AG08396 (cell line): ENCODE data around the gene ULK2.
"Not testable (repeated sequence)": the region's sequence is repeated elsewhere in the genome, so short reads cannot be mapped to it uniquely, and the experiment has no call there.

Experiments
- DNase-seq: peaks from one replicate; pipeline ENCODE4 v3.0.0; 2012; ENCODE audit warnings: low spot score, mixed read lengths

ULK2 gene

DNA sequence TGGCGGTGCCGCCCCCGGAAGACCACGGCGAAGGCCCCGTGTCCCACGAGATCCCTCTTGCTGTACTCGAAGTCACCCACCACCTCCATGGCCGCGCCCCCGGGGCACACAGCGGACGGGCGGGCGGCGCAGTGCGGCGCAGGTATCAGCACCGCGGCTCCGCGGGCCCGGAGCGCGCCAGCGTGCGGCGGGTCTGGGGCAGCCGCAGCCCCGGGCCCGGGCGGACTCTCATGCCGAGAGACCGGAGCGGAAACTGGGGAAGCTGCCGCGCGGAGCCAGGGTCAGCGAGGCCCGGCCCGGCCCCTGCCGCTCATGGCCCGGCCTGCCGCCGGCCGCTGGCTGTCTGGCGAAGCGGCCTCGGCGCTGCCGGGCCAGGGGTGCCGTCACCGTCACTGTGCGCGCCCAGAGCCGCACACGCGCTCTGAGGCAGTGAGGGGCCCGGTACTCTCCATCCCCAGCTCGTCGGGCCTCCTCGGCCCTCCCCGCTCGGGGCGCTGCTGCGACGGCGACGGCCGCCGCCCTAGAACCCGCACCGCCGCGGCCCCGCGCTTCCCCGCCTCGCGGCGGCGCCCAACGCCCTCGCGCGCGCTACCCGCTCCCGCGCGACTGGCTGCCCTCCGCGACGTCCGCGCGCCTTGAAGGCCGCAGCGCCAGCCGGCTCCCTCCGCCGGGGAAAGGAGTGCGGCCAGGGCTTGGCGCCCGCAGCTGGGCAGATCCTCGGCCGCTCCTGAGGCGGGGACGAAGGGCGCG lies at the start of gene ULK2:
TSS of gene ULK2 (minus strand) at position 608 of the 750 bp plus-strand sequence. CDS start at position 89, 519 bp downstream.
- peak; percentile 90 for DNase-seq

DNA sequence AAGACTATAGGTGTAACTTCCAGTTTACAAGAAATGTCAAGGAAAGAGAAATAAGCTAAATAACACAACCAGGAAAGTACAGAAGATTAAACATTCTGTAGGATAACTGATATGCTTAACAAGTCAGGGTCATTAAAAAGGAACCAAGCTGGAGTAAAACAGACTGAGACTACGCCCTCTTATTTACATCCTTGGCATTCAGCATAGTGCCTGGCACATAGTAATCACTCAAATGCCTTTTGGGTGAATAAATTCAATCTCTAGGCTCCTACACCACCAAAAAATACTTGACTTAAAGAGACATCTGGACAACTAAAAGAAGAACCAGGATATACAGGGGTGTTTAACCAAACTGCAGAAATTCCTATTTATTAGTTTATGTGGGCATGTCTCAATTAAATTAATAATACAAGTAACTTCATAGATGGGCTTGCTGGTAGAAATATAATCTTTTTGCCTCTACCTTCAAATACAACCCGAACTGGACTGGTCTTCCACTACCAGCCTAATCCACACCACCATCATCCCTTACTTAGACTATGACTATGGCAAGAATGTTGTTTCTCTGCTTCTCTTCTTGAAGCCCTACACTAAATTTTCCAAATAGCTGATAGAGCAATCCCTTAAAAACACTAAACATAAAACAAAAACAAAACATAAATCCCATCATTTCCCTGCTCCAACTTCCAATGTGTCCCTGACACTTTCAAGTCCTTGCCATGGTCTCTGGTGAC lies 47.7 kb upstream of the ULK2 start:
- no peak for DNase-seq

DNA sequence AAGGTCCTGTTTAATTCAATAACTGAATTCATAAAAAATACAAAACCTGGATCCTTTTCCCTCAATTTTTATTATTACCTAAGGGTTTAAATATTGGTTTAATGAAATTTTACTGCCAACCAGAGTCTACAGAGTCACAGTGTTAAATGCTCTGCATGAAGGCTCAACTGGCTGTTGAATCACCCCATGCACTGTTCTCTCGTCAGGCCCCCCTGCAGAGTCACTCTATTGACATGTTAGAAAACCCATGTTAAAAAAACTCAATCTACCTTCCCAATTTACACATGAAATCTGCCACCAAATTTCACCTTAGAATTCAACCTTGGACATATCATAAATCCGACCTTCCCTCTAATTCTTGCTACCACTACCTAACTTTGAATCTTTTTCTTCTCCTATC lies 43.3 kb upstream of the ULK2 start:
- no peak for DNase-seq

DNA sequence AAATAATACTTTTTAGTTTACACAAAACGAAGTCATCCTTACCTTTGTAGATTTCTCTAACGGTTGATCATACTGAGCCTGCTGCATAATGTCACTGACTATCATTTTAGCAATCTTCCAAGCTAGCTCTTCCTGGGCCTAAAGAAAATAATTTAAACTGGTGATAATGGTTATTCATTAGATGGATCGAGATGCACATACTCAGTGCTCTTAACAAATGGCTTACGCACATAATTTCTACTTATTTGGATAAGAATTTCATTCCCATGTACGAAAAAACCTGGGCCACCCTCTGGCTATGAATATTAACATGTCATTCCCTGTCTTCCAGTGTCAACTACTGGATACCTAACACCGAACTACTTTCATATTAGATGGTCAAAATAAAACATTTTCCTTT lies 41.4 kb upstream of the ULK2 start:
- no peak for DNase-seq

DNA sequence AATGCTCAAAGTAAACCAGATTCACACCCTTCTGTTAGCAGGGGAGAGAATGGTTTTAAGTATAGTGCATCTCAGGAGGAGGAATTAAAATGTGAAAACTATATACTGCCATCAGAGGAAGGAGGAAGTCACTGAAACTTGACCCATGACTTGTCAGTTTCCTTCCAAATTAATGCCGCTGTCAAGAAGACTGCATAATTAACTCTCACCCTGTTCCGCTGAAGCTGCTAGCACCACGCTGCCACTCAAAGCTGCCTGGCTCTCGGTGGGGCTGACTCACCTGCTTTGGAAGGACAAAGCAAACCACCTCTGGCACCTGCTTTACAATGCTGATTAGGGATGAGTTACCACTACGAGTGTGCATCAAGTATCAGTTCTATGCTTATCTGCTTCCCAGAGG lies 37.8 kb upstream of the ULK2 start:
- no peak for DNase-seq

DNA sequence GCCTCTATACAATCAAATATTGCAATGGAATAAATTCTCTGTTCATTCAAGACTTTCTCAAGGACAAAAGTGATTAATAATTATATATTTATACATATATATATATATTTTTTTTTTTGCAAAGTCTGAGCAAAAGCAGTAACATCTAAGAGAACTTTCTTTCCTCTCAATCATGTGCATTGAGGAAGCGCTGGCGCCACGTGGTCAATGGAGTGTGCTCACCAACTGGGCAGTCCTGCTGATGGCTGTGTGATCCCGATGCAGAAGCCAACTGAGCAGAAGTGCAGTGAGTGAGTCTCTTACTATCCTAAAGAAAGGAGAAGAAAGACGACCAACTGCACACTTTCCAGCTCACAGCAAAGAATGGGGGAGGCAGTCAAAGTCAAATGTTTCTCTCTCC lies 37.2 kb upstream of the ULK2 start:
- no peak for DNase-seq

DNA sequence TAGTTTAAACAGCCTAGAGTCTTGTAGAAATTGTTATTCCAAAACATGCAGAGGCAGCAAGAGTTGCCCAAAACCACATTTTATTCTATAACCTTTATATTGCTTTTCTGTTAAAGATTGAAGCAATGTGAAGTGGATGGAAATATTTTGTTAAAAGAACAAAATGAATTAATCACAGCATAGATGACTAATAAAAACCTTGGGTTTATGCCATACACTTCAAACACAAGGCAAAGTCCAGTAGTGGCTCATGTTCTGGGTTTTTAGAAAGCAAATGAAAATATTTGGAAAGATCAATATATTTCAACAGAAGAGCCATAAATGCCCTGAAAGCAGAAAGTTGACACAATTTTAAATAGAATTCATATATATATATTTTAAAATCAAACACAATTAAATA lies 36.7 kb upstream of the ULK2 start:
- peak; percentile 42 for DNase-seq

DNA sequence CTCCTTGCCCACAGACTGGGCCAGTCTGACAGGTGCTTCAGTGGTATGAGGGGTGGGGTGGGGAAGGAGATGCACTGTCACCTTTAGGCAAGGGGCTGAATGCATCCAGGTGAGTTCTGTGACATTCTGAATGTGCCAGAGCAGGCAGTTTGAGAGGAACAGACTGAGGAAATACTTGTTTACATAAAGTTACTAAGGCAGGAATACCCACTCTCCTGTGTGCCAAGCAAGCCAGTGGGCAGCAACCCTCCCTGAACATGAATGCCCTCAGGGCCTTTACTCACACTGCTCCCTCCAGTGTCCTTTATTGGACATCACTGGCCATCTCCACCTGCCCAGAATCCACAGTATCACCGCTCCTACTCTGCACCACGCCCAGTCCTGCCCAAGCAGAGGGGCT lies 33.1 kb upstream of the ULK2 start:
- no peak for DNase-seq

DNA sequence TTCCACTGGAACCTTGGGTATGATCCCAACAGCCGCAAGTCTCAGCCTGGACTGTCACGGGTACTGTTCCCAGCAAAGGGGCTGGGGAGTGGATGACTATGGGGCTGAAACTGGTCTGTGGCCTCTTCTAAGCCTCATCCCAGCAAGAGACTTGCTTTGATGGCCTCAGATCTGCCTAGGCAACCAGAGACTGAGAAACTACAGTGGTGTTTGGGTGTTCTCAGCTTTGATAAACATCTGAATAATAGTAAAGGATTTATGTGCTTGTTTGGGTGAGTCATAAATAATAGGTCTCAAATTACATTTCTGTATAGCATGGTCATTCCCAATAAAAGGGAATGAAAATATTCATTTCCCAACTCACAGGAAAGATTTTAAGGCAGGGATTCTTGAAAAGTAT lies 30.2 kb upstream of the ULK2 start:
- DNase-seq, result peak; percentile 62

DNA sequence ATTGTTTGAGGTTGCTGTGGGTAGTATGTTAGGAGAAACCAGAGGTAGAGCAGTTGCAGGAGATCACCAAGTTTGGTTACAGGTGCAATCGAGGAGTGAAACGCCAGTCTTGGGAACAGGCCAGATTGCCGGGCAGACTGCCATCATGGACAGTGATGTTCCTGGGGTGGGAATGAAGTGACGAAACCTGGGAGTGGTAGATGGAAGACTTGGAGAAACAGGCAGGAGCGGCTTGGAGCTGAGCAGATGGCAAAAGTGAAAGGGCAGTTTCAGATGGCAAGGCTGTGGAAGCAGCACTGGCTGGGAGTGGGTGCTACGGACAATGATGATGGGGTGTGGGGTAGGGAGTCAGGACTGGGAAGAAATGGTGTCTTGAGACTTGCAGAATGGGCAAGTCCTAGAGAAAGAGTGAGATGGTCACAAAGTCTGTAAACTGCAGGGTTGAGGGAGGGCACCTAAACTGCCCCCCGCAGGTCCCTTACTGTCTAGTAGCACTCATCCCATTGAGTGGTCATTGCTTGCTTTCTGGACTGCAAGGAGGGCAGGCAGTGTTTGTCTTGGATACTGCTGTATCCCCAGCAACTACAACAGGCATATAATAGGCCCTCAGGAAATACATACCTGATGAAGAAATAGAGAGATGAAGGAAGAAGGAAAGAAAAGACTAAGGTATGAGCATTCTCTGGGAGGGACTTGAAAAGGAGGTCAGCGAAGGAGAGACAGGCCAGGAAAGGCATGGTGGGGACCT lies 29.5 kb upstream of the ULK2 start:
- DNase-seq, result no peak

DNA sequence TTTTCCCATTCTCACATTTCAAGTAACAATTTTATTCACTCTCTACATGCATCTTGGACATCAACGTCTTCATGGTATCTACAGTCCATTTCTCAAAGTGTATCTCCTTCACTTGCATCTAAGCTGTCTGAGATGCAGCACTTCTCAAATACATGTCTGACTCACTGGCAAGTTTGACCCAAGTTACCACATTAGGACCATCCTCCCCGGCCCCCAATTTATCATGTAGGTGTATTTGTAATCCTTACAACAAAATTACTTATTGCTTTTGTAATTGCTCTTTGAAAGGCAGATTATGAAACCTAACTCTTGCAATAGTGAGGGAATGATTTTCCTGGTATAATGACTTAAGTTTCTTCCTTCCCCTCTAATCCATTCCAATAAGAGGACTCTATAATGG lies 28.9 kb upstream of the ULK2 start:
- DNase-seq, result no peak

DNA sequence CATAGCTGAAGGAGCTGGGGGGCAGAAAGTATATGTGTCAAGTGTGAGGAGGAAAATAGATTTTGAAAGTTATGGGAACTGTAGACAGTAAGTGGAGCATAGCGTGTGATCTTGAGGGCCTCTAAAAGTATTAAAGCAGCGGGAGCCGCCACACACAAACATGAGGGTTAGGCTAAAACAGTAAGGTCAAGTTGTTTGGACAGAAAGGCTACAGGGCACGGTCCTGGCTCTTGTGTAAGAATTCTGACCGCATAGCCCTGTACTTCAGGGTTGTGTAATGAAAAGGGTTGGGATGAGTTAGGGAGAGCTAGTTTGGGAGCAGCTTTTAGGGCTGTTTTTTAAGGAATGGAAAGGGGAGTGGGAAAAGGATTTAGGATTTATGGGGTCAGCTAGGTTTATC lies 22.8 kb upstream of the ULK2 start:
- not testable (repeated sequence) for DNase-seq

DNA sequence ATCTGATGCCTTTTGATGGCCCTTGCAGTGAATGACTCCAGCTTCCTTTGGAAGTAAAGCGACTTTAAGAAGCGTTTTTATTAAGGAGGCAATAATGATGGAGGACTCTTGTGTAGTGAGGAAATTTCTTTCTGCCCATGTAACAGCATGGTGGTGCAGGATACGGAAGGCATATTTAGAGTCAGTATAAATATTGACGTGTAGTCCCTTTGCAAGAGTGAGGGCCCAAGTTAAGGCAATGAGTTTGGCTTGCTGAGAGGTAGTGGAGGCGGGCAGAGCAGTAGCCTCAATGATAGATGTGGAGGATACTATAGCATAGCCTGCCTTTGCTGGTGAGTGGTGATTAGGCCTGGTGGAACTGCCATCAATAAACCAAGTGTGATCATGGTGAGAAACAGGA lies 22.3 kb upstream of the ULK2 start:
- DNase-seq, result not testable (repeated sequence)

DNA sequence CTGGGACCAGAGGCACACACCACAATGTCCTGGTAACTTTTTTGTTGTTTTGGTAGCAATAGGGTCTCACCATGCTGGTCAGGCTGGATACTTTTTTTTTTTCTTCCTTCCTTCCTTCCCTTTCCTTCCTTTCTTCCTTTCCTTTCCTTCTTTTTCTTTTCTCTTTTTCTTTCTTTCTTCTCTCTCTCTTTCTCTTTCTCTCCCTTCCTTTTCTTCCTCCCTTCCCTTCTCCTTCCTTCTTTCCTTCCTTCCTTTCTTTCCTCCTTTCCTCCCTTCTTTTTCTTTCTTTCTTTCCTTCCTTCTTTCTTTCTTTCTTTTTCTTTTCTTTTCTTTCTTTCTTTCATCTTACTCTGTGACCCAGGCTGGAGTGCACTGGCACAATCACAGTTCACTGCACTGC lies 18.4 kb upstream of the ULK2 start:
- no peak for DNase-seq

DNA sequence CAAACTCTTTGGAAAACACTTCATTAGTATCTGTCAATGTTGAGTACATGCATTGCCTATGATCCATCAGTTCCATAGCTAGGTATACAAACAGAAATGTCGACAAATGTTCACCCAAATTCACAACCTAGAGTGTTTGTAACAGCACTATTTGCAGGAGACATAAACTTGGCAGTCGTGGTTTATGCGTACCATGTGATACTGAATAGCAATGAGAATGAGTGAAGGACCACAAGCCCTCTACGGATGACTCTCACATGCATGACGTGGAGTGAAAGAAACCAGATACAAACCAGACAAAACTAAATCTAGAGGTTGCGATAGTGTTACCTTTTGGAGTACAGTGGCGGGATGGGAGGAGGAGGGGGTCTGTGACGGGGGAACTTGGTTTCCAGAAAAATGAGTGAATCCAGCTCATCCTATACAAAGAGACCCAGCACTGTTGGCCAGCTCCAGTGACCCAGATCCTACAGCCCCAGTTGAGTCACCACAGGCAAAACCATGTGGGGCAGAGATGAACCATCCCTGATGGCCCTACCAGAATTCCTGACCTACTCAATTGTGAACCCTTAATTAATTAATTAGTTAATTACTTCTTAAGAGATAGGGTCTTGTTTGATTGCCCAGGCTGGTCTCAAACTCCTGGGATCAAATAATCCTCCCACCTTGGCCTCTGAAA lies 15.9 kb upstream of the ULK2 start:
- no peak for DNase-seq

DNA sequence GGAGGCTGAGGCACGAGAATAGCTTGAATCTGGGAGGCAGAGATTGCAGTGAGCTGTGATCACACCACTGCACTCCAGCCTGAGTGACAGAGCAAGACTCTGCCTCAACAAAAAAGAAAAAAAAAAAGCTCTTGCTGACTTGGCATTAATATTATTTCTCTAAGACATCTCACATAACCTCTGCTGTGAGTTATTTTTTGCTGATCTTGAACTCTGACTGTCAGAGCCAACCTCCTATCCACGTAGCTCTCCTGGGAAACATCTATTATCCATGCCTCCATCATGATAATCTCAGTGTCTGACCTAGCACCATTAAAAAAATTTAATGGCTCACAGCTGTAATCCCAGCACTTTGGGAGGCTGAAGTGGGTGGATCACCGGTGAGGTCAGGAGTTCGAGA lies 12.7 kb upstream of the ULK2 start:
- no peak for DNase-seq

DNA sequence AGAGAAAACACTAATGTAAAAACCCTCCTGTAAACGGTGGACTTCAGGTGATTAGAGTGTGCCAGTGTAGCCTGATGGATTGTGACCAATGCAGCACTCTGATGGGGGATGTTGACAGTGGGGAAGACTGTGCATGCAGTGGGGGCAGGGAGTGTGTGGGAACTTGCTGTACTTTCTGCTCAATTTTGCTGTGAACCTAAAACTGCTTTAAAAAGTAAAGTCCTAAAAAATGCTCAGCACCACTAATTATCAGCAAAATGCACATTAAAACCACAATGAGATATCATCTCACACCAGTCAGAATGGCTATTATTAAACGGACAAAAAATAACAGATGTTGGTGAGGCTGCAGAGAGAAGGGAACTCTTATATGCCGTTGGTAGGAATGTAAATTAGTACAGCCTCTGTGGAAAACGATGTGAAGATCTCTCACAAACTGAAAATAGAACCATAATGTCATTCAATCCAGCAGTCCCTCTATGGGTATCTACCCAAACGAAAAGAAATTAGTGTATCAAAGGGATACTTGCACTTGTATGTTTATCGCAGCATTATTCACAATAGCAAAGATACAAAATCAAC lies 9.7 kb upstream of the ULK2 start:
- DNase-seq, result no peak

DNA sequence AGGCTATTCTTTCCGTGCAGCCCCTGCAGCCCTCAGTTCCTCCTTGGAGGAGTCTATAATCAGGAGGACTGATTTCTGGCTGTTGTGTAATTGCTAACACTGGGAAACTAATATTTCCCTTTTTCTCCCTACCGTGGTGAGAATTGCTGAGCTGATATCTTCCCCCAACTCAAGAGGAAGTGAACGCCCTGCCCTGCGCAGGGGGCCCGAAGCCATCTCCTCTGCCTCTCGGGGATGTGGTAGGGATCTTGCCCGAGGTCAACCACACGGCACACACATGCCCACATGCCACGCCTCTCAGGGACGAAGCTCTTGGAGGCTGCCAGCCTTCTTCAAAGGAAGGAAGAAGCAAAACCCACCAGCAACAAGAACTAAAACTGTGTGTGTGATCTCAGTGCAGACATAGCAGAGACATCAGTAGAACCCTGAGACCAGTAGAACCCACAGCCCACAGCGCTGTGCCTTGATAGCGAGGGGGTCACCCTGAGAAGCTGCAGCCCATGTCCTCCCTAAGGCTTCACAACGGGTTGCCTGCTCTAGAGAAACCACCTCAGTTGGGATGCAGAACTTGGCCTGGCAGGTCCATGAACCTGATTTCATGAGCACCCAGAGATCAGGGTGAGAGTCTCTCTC lies 8.9 kb upstream of the ULK2 start:
- DNase-seq, result no peak

DNA sequence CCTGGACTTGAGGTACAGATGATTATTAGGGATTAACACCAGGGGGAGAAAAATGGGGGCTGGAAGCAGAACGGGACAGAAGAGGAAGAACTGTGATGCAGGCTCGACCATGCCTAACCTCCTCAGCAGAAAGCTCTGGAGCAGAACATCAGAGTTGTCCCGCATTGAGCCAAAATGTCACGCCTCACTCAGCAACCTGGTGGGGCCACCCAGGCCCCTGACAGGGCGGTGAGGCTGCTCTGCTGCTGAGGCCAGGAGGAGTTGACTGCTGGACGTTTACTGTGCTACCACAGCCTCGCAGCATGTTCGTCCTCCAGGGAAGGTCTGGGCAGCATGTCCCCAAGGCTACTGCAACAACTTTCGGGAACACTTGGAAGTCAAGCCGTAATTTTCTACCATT lies 6.5 kb upstream of the ULK2 start:
- DNase-seq, result no peak

DNA sequence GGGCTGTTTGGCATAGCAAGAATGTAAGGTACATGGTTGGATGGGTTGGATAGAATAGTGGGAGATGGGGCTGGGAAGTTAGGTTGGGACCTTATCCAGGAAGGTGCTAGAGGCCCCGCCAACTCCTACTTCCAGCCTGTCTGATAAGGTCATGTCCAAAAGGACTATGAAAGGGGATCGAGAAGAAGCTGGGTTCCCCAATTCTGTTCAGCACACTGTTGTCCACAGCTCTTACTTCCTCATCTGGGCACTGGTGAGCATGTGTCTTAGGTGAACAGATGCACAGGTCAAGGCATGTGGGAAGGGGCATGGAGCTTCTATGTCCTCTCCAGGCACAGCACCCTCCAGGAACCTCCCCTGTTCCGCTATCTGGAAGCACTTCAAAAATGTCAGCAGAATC lies 5.6 kb upstream of the ULK2 start:
- DNase-seq, result no peak

DNA sequence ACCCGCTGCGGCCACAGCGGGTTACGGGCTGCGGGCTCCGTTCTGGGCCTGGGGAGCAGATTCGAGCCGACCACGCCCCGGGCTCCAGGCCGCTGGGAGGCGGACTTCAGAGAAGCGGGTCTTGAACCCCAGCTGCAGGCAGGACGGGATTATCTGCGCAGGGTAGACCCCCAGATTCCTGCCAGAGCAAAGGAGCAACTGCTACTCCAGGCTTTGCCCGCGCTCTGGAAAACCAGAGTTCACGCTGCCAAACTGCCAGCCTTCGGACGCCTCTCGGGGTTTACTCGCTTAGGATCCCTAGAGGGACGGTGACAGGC lies 301 bp upstream of the ULK2 start:
- DNase-seq, result no peak

DNA sequence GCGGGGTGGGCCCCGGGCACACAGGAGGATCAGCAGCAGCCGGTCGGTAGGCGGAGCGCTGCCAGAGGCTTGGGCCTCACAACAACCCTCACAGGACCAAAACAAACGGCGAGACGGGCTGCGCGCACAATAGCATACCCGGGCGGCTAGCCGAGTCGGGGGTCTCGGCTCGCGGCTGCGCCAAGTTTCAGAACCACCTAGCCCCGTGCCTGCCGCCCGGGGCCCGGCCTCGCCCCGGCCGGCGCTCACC lies 732 bp downstream of the ULK2 start:
- peak; percentile 81 for DNase-seq
